Mucosa of descending colon (tissue), 3 donors: ENCODE measurements around the gene SERPINA6. TPM values are rescaled to one million over a fixed set of nuclear protein-coding genes. Genes with fewer than 3 reads are reported as not detected.
A peak's percentile ranks its signal among the peaks of the same experiment; 100 is the strongest.
"Not testable (repeated sequence)": the region's sequence is repeated elsewhere in the genome, so short reads cannot be mapped to it uniquely, and the experiment has no call there.

Experiments
- ATAC-seq: fragments of 200-7000 bp; cut with Tn5 transposase; one replicate; pipeline ENCODE4 v1.9.1; 2020; ENCODE audit warnings: mild to moderate bottlenecking, moderate library complexity
- DNase-seq, 3 donors: peaks; one replicate each; pipeline ENCODE4 v3.0.0-alpha.2; 2020
- H3K36me3 ChIP-seq: fragments of 200-600 bp; one replicate; pipeline ENCODE4 v1.8.0; 2021; ENCODE audit warnings: low read depth, mild to moderate bottlenecking
- H3K4me1 ChIP-seq: fragments of 200-600 bp; one replicate; pipeline ENCODE4 v1.8.0; 2021; ENCODE audit warnings: low read depth, mild to moderate bottlenecking
- H3K4me3 ChIP-seq: fragments of 200-600 bp; one replicate; pipeline ENCODE4 v1.8.0; 2021; ENCODE audit warnings: mild to moderate bottlenecking
- H3K9me3 ChIP-seq: fragments of 200-600 bp; one replicate; pipeline ENCODE4 v1.8.0; 2021; ENCODE audit warnings: mild to moderate bottlenecking
- CTCF ChIP-seq: fragments of 200-600 bp; IDR thresholded peaks from one replicate; pipeline ENCODE4 v1.8.0; 2022; ENCODE audit warnings: antibody characterized with exemption, mild to moderate bottlenecking
- intact Hi-C, 2 donors: fragments of 100-400 bp; cut with DNase I in 1 of 2; cut with micrococcal nuclease in 1 of 2; formaldehyde crosslinking; loops; one replicate each; pipeline versions ENCODE4 v1.11.0 to v1.11.1; 2022; cut with DNase I, micrococcal nuclease
- total RNA-seq, 3 donors: library from RNA; stranded (reverse); fragmentation: NEBNext Ultra II Directional in 2 of 3; extraction: Animal tissue kit (Norgen Biotek cat#: 25700) in 2 of 3; gene quantifications; one replicate each; pipeline versions ENCODE4 v1.2.1 to v1.2.4, GENCODE V29; 2021 to 2023
- donor health status: DM: no; HTN: no; CAD: no; lungs with moderate emphysema.
- donor health status: DM: no; HTN: no; CAD: no.
- donor health status: DM: no; HTN: yes; CAD: no.

The SERPINA6 gene
- total RNA-seq, 3 donors from 2014 or later: 0.44 to 4.7 (median 2.0) TPM

GRCh38 chr14:94303111-94303510, 20.0 kb downstream of the SERPINA6 start:
- no peak for DNase-seq
- Histone ChIP-seq H3K4me1 (no peaks in the 10 kb centered on the region), H3K36me3 (no peaks in the 10 kb centered on the region), H3K4me3 (no peak overlapping the region), H3K9me3 (peaks cover 5% of the 10 kb centered on the region)
- no peak for TF ChIP-seq CTCF
- intact Hi-C loops: no loop called here
- no peak for ATAC-seq

- intact Hi-C loops: no loop called here
- DNase-seq: no peak
- TF ChIP-seq CTCF: no peak
- no peak for ATAC-seq
- Histone ChIP-seq H3K4me1 (peaks cover 4% of the 10 kb centered on the region), H3K36me3 (no peaks in the 10 kb centered on the region), H3K9me3 (no peaks in the 10 kb centered on the region), H3K4me3 (no peak overlapping the region)
These were observed 25.0 kb downstream of the SERPINA6 start for GRCh38 chr14:94298130-94298529.

- H3K36me3 ChIP-seq, intact Hi-C loops, H3K4me3 ChIP-seq, H3K9me3 ChIP-seq, DNase-seq, ATAC-seq: not testable (repeated sequence)
- peaks cover 11% of the 10 kb centered on the region for H3K4me1 ChIP-seq
These were observed 27.0 kb downstream of the SERPINA6 start for GRCh38 chr14:94296181-94296545.

- Histone ChIP-seq H3K9me3 (no peaks in the 10 kb centered on the region), H3K36me3 (no peaks in the 10 kb centered on the region), H3K4me1 (peaks cover 11% of the 10 kb centered on the region), H3K4me3 (no peak overlapping the region)
- ATAC-seq (no peak), DNase-seq (no peak)
- intact Hi-C loops: no loop called here
- no peak for TF ChIP-seq CTCF
These were observed 27.6 kb downstream of the SERPINA6 start for GRCh38 chr14:94295360-94296180.

- DNase-seq (no peak), ATAC-seq (peak; percentile 20)
- Histone ChIP-seq H3K36me3 (no peaks in the 10 kb centered on the region), H3K4me3 (no peak overlapping the region), H3K9me3 (no peaks in the 10 kb centered on the region), H3K4me1 (peaks cover 11% of the 10 kb centered on the region)
- no peak for TF ChIP-seq CTCF
- intact Hi-C loops: no loop called here
These were observed 29.6 kb downstream of the SERPINA6 start for GRCh38 chr14:94293578-94293924.

GRCh38 chr14:94292872-94293577, 30.1 kb downstream of the SERPINA6 start, which contains the start of gene SERPINA10:
Gene SERPINA10, minus strand, starts transcription at chr14:94293268. Its CDS starts 2,675 bp downstream, at chr14:94290593.
- H3K36me3 ChIP-seq: no peaks in the 10 kb centered on the region
- no peak within 1 kb of the TSS for H3K4me3 ChIP-seq
- peaks cover 11% of the 10 kb centered on the region for H3K4me1 ChIP-seq
- no peak for DNase-seq
- intact Hi-C loops: no loop called here
- H3K9me3 ChIP-seq: no peaks in the 10 kb centered on the region
- no peak for TF ChIP-seq CTCF
- ATAC-seq: peak; percentile 67
